ENCODE data around the gene CA5B.

Gene CA5B

DNA sequence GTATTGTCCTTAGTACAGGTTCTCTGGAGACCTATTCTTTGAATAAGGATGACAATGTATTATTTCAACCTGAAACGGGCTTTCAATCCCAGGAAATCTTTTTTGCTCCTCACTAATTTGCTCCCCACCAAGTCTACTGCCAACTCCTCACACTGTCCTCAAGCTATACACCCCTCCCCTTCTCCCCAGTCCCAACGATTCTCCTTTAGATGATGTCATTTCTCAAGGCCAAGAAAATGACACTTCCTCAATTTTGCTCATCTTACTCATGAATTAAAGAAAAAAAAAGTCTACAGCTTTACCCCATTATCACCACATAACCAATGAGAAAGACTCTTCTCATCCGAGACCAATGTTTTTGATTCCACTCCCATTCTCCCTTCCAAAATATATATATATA is 96.0 kb downstream of the CA5B start:
- H3K4me3 ChIP-seq (ENCODE audit: low read length): no peak overlapping the region
- TF ChIP-seq, protein P1, sequence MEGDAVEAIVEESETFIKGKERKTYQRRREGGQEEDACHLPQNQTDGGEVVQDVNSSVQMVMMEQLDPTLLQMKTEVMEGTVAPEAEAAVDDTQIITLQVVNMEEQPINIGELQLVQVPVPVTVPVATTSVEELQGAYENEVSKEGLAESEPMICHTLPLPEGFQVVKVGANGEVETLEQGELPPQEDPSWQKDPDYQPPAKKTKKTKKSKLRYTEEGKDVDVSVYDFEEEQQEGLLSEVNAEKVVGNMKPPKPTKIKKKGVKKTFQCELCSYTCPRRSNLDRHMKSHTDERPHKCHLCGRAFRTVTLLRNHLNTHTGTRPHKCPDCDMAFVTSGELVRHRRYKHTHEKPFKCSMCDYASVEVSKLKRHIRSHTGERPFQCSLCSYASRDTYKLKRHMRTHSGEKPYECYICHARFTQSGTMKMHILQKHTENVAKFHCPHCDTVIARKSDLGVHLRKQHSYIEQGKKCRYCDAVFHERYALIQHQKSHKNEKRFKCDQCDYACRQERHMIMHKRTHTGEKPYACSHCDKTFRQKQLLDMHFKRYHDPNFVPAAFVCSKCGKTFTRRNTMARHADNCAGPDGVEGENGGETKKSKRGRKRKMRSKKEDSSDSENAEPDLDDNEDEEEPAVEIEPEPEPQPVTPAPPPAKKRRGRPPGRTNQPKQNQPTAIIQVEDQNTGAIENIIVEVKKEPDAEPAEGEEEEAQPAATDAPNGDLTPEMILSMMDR (conservative IDR thresholded peaks at IDR 0.05; ENCODE audit: low read depth, low read length): no peak
- no peak for DNase-seq (ENCODE audit: low read depth)

DNA sequence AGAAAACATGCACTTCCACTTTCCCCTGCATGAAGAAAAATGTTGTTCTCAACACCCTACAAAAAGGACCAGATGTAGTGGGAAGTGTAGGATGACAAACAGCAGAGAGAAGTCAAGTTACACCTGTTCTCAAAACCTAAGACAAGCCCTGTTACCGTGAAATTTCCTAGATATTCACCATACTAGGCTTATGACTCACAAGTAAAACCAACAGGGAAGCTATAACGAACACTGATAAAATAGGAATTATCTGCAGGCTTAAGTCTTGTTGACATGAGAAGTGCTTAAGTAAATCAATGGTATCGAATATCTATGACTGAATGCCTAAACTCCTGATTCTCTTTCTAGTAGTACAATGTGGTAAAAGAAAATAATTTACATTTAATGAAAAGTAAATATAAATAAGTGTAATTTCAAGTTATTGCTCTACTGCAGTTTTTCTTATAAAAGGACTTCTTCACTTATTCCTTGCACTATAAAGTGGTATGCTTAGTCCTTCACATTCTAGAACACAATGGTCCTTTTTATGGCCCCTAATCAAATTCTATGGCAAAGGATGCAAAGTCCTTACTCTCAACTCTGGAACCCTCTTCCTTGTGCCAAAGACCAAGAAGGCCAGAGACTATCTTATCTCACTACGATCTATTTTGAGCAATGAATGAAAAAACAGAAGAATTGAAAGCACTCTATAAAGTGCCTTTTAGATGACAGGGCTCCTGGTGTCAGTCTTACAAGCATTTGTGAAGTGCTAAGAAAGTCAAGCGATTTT is 96.9 kb downstream of the CA5B start:
- no peak for DNase-seq (ENCODE audit: low read depth)
- H3K4me3 ChIP-seq (ENCODE audit: low read length): no peak overlapping the region
- TF ChIP-seq, protein P1 (conservative IDR thresholded peaks at IDR 0.05; ENCODE audit: low read depth, low read length): no peak
